GM12873 (cell line): ENCODE measurements around the gene OR2C3.

Source experiments
- CTCF ChIP-seq: IDR thresholded peaks from 2 replicates; pipeline ENCODE4 v1.5.1; 2012; ENCODE audit warnings: low read depth, mild to moderate bottlenecking, moderate library complexity, low read length, control low read depth; ENCODE audit not compliant: insufficient read depth; ENCODE audit errors: missing control alignments

Gene OR2C3

DNA sequence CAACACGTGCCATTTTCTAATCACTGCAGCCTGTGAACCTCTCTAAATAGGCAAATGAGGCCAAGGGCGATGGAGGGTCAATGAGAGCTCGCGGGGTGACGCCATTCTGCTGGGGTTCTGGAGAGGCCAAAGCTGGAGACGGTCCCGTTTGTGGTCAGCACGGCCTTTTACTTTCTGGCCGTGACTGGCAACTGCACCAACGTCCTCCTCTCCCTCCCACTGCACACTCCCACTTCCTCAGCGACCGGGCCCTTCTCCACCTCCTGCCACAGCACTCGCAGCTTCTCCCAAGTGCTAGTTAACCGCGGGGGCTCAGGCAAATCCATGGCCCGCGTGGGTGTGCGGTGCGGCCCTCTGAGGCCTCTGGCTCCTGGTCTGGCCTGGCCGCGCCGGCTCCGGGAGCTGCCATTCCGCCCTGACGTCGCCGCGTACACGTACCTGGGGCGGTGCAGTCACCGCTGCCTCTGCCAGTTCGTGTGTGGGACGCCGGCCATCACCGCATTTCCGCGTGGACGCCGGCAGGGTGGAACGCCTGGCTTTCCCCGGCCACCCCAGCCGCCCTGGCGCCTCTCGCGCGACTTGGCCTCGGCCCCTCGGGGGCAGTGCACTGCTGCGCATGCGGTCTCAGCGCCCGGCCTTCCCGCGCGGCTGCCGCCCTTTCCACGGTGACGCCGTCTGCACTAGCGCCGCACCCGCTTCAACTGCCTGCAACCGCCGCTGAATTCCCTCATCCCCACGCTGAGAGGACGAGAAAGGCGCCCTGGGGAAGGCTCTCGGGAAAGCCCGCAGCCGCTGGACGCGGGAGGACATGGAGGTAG is 18.2 kb downstream of the OR2C3 start:
- TF ChIP-seq CTCF: no peak

DNA sequence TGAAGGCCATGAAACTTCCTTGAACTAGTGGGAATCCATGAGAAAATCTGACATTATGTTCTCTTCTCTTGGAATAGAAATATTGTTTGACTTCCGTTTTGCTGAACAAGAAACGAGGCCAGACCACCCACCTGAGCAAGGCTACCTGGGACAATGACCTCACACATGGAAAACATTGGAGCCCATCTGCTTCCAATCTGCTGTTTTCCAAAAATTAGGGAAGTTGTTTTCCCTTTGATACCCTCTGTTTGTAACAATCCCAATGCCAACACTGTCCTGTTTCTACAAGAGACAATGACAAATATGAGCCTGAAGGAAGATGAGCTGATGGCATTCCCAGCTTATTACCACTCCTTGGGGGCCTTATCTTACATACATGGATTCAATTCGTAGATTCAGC is 29.4 kb downstream of the OR2C3 start:
- no peak for TF ChIP-seq CTCF

GRCh38 chr1:247500865-247501264 is 35.4 kb downstream of the OR2C3 start:
- no peak for TF ChIP-seq CTCF

GRCh38 chr1:247496581-247497285 is 39.5 kb downstream of the OR2C3 start:
- no peak for TF ChIP-seq CTCF

DNA sequence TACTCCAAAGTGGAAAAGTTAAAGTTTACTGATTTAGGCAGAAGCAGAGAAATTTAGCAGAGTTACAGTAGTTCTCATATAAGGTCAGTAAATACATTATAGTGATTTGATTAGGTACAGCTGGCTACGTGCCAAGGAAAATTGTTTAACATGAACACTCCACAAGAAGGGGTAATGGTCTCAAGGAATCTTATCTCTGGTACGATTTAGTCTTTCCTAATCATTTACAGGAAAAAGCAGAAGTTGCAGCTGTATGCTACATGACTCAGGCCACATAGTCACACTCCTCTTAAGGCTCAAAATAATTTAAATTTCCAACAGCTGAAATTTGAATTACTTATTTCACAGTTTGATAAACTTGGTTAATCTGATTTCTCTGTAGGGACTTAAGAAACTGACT is 41.5 kb downstream of the OR2C3 start:
- no peak for TF ChIP-seq CTCF

- no peak for TF ChIP-seq CTCF
Observed at GRCh38 chr1:247493106-247493505, 43.1 kb downstream of the OR2C3 start.

GRCh38 chr1:247491328-247491727 is 44.9 kb downstream of the OR2C3 start:
- TF ChIP-seq CTCF: no peak
